Uterus (tissue), 4 donors: ENCODE measurements around the gene GP5. TPM values are rescaled to one million over a fixed set of nuclear protein-coding genes. Genes with fewer than 3 reads are reported as not detected.

Experiments used
- DNase-seq, 2 donors: peaks; one replicate each; pipeline ENCODE4 v3.0.0-alpha.2; 2019 to 2020
- H3K27ac ChIP-seq, 2 donors: fragments of 200-600 bp; sonication (generic); 1 replicate in 1 of 2; 2 replicates in 1 of 2; pipeline ENCODE4 v1.5.1; 2016 to 2018
- H3K27me3 ChIP-seq, 2 donors: fragments of 200-600 bp; sonication (generic); one replicate each; pipeline ENCODE4 v1.5.1; 2018 to 2019; ENCODE audit warnings: control low read depth in 1 of 2
- H3K36me3 ChIP-seq, 2 donors: fragments of 200-600 bp; sonication (generic); one replicate each; pipeline ENCODE4 v1.5.1; 2019; ENCODE audit warnings: control low read depth in 1 of 2
- H3K4me1 ChIP-seq, 2 donors: fragments of 200-600 bp; sonication (generic); one replicate each; pipeline ENCODE4 v1.5.1; 2018 to 2019; ENCODE audit warnings: control low read depth in 1 of 2
- H3K4me3 ChIP-seq, 2 donors: fragments of 200-600 bp; sonication (generic); 1 replicate in 1 of 2; 2 replicates in 1 of 2; pipeline ENCODE4 v1.5.1; 2018 to 2019; ENCODE audit warnings: mild to moderate bottlenecking in 1 of 2
- H3K9me3 ChIP-seq, 2 donors: fragments of 200-600 bp; sonication (generic); one replicate each; pipeline ENCODE4 v1.5.1; 2019; ENCODE audit warnings: control low read depth in 1 of 2
- POLR2A ChIP-seq, 2 donors: fragments of 450-650 bp; IDR thresholded peaks; one replicate each; pipeline ENCODE4 v1.6.1; 2016; ENCODE audit warnings: antibody characterized with exemption in 2 of 2, mild to moderate bottlenecking in 1 of 2, moderate library complexity in 1 of 2
- intact Hi-C: fragments of 100-400 bp; cut with DNase I; formaldehyde crosslinking; loops from one replicate; pipeline ENCODE4 v1.15.1; 2023; ENCODE audit warnings: low total_unique reads
- total RNA-seq, 4 donors: library from RNA; depleted of rRNA in 3 of 4; stranded (reverse); fragments of >200 nt in 3 of 4; gene quantifications; one replicate each; pipeline versions ENCODE4 v1.1.0 to v1.2.4, GENCODE V29; 2014 to 2023
- TF ChIP-seq, protein P1 (sequence below), 4 experiments: fragments of 200-600 bp in 2 of 4; fragments of 450-650 bp in 2 of 4; sonication (generic) in 2 of 4; IDR thresholded peaks; one replicate each; pipeline ENCODE4 v1.5.1; 2016 to 2019; ENCODE audit warnings: antibody characterized with exemption in 4 of 4, mild to moderate bottlenecking in 2 of 4, moderate library complexity in 1 of 4
- donor health status: DM: yes; HTN: yes; CAD: no.

GP5 gene
- total RNA-seq, 4 donors from 2014 or later = 0.24 to 0.41 TPM; not detected in 2

DNA sequence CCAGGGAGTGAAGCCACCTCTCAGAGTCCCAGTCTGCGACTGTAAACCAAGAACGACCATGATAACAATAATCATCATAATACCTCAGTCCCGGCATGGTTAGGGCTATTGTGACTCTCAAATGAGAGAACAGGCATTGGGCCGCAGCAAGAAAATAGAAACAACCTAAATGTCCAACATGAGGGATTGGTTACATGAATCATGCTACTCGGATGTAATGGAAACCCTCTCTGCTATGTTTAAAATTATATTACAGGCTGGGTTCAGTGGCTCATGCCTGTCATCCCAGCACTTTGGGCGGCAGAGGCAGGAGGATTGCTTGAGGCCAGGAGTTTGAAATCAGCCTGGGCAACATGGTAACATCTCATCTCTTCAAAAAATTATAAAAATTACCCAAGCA is 50.7 kb downstream of the GP5 start:
- TF ChIP-seq POLR2A (IDR thresholded peaks at IDR 0.05) = no peak
- TF ChIP-seq, protein P1, sequence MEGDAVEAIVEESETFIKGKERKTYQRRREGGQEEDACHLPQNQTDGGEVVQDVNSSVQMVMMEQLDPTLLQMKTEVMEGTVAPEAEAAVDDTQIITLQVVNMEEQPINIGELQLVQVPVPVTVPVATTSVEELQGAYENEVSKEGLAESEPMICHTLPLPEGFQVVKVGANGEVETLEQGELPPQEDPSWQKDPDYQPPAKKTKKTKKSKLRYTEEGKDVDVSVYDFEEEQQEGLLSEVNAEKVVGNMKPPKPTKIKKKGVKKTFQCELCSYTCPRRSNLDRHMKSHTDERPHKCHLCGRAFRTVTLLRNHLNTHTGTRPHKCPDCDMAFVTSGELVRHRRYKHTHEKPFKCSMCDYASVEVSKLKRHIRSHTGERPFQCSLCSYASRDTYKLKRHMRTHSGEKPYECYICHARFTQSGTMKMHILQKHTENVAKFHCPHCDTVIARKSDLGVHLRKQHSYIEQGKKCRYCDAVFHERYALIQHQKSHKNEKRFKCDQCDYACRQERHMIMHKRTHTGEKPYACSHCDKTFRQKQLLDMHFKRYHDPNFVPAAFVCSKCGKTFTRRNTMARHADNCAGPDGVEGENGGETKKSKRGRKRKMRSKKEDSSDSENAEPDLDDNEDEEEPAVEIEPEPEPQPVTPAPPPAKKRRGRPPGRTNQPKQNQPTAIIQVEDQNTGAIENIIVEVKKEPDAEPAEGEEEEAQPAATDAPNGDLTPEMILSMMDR (IDR thresholded peaks at IDR 0.05) = no peak
- Histone ChIP-seq H3K9me3 (no peaks in the 10 kb centered on the region), H3K27ac (no peak overlapping the region), H3K4me1 (no peaks in the 10 kb centered on the region), H3K4me3 (no peak overlapping the region), H3K36me3 (no peaks in the 10 kb centered on the region), H3K27me3 (no peaks in the 10 kb centered on the region)
- intact Hi-C loops = no loop called here
- DNase-seq = no peak

GRCh38 chr3:194346621-194347020 is 52.4 kb downstream of the GP5 start:
- intact Hi-C loops = no loop called here
- TF ChIP-seq POLR2A (IDR thresholded peaks at IDR 0.05) = no peak
- TF ChIP-seq, protein P1 (IDR thresholded peaks at IDR 0.05) = no peak

DNA sequence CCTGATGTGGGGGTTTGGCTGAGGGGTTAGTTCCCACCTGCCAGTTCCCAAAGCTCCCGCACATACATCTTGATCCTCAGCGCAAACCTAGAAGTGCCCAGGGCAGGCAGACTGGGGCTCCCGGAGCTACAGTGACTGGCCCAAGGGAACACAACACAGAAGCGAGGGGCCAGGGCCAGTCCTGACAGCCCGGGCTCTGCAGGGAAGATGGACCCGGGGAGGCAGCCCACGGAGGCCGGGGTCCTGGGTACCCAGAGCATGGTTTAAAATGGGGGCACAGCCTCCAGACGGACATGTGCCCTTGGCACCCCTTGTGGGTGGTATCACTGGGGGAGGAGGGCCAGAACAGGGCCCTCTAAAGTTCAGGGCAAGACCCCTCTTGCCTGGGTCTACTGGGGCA is 53.0 kb downstream of the GP5 start:
- Histone ChIP-seq H3K4me1 (no peaks in the 10 kb centered on the region), H3K36me3 (no peaks in the 10 kb centered on the region), H3K27me3 (no peaks in the 10 kb centered on the region), H3K9me3 (no peaks in the 10 kb centered on the region), H3K4me3 (no peak overlapping the region), H3K27ac (no peak overlapping the region)
- intact Hi-C loops = no loop called here
- no peak for DNase-seq
- TF ChIP-seq, protein P1 (IDR thresholded peaks at IDR 0.05) = no peak
- TF ChIP-seq POLR2A (IDR thresholded peaks at IDR 0.05) = no peak

More at GRCh38 chr3:194346621-194347020, 52.4 kb downstream of the GP5 start:
- no peaks in the 10 kb centered on the region for H3K9me3 ChIP-seq
- H3K4me3 ChIP-seq = no peak overlapping the region
- no peaks in the 10 kb centered on the region for H3K4me1 ChIP-seq
- no peak overlapping the region for H3K27ac ChIP-seq
- no peaks in the 10 kb centered on the region for H3K36me3 ChIP-seq
- DNase-seq = no peak
- H3K27me3 ChIP-seq = no peaks in the 10 kb centered on the region

Other genes with a start within 250 kb of the GP5 start
- under 1 TPM in 1 of 4 donors, not detected in 3; 0.15 TPM for gene CPN2, start 47.9 kb downstream of the GP5 start, total RNA-seq
- gene LRRC15, start 29.5 kb downstream of the GP5 start, total RNA-seq = under 1 TPM in 2 of 4 donors, not detected in 2; under 0.01 to 0.59 TPM
- gene ATP13A3, start 87.7 kb upstream of the GP5 start, total RNA-seq = 100 to 1,000 TPM in 1 of 4 donors, 10 to 100 TPM in 3; 43.3 to 148 (median 82.9) TPM
- gene TMEM44, start 234.2 kb upstream of the GP5 start, total RNA-seq = 10 to 100 TPM in 3 of 4 donors, 1 to 10 TPM in 1; 6.5 to 24.5 (median 19.5) TPM